Measurements from ENCODE around the gene GSTO2. TPM values are rescaled to one million over a fixed set of nuclear protein-coding genes. Genes with fewer than 3 reads are reported as not detected.

The GSTO2 gene
- total and polyA plus RNA-seq, 2 donors (not counting 1 experiment from before 2014, with no cell fraction given) = 2.9 to 3.1 TPM

- H3K9me3 ChIP-seq (ENCODE audit: control insufficient read depth, insufficient read depth, low read depth, low read length) = no peaks in the 10 kb centered on the region
- no peak overlapping the region for H3K4me3 ChIP-seq (replicated peaks in 1 of 4; ENCODE audit: control extremely low read depth in 1 of 4, insufficient read depth in 1 of 4, low read depth in 3 of 4, low read length in 4 of 4)
- no peak overlapping the region for H3K27ac ChIP-seq (ENCODE audit: insufficient read depth, low read length)
- H3K27me3 ChIP-seq (ENCODE audit: control insufficient read depth, insufficient read depth, low read length) = no peaks in the 10 kb centered on the region
- no peak for TF ChIP-seq CTCF (conservative IDR thresholded peaks at IDR 0.05 in 1 of 2, IDR thresholded peaks at IDR 0.05 in 1 of 2; ENCODE audit: low read depth in 1 of 2, low read length in 2 of 2)
- H3K79me2 ChIP-seq (ENCODE audit: control insufficient read depth, insufficient read depth, low read length) = peaks cover 19% of the 10 kb centered on the region
- DNase-seq (ENCODE audit: low read depth in 2 of 2) = no peak
- no peaks in the 10 kb centered on the region for H3K36me3 ChIP-seq (ENCODE audit: control insufficient read depth, insufficient read depth, low read length)
- no peak overlapping the region for H3K4me2 ChIP-seq (ENCODE audit: extremely low read depth, insufficient read depth, low read length)
- no peak overlapping the region for H2AFZ ChIP-seq (ENCODE audit: low read length)
- H3K9ac ChIP-seq (ENCODE audit: insufficient read depth, low read length) = no peak overlapping the region
- H3K4me1 ChIP-seq (ENCODE audit: control insufficient read depth, extremely low read depth, insufficient read depth, low read length) = peaks cover 5% of the 10 kb centered on the region
- no peaks in the 10 kb centered on the region for H4K20me1 ChIP-seq (ENCODE audit: control insufficient read depth, extremely low read depth, insufficient read depth, low read length)
These were observed 17.5 kb upstream of the GSTO2 start for GRCh38 chr10:104251443-104251842.

DNA sequence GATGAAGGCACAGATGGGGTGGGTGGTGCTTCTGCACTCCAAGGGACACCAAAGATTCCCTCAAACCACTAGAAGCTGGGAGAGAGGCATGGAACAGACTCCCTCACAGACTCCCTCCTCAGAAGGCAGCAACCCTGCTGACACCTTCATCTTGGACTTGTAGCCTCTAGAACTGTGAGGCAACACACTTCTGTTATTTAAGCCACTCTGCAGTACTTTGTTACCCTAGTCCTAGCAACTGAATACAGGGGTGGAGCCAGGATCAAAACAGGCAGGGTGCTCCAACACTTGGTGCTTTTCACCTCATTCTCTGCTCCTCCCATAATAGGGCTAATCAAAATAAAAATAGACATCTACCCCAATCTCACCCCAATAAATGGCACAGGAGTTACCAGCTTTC lies 16.6 kb upstream of the GSTO2 start:
- no peak for DNase-seq (ENCODE audit: low read depth in 2 of 2)
- Histone ChIP-seq H3K9me3 (ENCODE audit: control insufficient read depth, insufficient read depth, low read depth, low read length) (no peaks in the 10 kb centered on the region), H4K20me1 (ENCODE audit: control insufficient read depth, extremely low read depth, insufficient read depth, low read length) (no peaks in the 10 kb centered on the region), H3K27me3 (ENCODE audit: control insufficient read depth, insufficient read depth, low read length) (no peaks in the 10 kb centered on the region), H3K4me2 (ENCODE audit: extremely low read depth, insufficient read depth, low read length) (no peak overlapping the region), H3K9ac (ENCODE audit: insufficient read depth, low read length) (no peak overlapping the region), H3K36me3 (ENCODE audit: control insufficient read depth, insufficient read depth, low read length) (peaks cover under 1% of the 10 kb centered on the region), H3K4me3 (replicated peaks in 1 of 4; ENCODE audit: control extremely low read depth in 1 of 4, insufficient read depth in 1 of 4, low read depth in 3 of 4, low read length in 4 of 4) (no peak overlapping the region), H3K27ac (ENCODE audit: insufficient read depth, low read length) (no peak overlapping the region), H3K79me2 (ENCODE audit: control insufficient read depth, insufficient read depth, low read length) (peaks cover 28% of the 10 kb centered on the region), H3K4me1 (ENCODE audit: control insufficient read depth, extremely low read depth, insufficient read depth, low read length) (peaks cover 5% of the 10 kb centered on the region), H2AFZ (ENCODE audit: low read length) (no peak overlapping the region)
- TF ChIP-seq EZH2 (IDR thresholded peaks at IDR 0.05; ENCODE audit: low read length, missing control alignments) (no peak), CTCF (conservative IDR thresholded peaks at IDR 0.05 in 1 of 2, IDR thresholded peaks at IDR 0.05 in 1 of 2; ENCODE audit: low read depth in 1 of 2, low read length in 2 of 2) (no peak)

GRCh38 chr10:104253106-104253505 lies 15.9 kb upstream of the GSTO2 start:
- Histone ChIP-seq H3K4me1 (ENCODE audit: control insufficient read depth, extremely low read depth, insufficient read depth, low read length) (peaks cover 5% of the 10 kb centered on the region), H3K27me3 (ENCODE audit: control insufficient read depth, insufficient read depth, low read length) (no peaks in the 10 kb centered on the region), H2AFZ (ENCODE audit: low read length) (no peak overlapping the region), H3K36me3 (ENCODE audit: control insufficient read depth, insufficient read depth, low read length) (peaks cover 1% of the 10 kb centered on the region), H3K9ac (ENCODE audit: insufficient read depth, low read length) (no peak overlapping the region), H3K4me2 (ENCODE audit: extremely low read depth, insufficient read depth, low read length) (no peak overlapping the region), H3K27ac (ENCODE audit: insufficient read depth, low read length) (no peak overlapping the region), H3K79me2 (ENCODE audit: control insufficient read depth, insufficient read depth, low read length) (peaks cover 36% of the 10 kb centered on the region), H3K9me3 (ENCODE audit: control insufficient read depth, insufficient read depth, low read depth, low read length) (no peaks in the 10 kb centered on the region), H4K20me1 (ENCODE audit: control insufficient read depth, extremely low read depth, insufficient read depth, low read length) (no peaks in the 10 kb centered on the region), H3K4me3 (replicated peaks in 1 of 4; ENCODE audit: control extremely low read depth in 1 of 4, insufficient read depth in 1 of 4, low read depth in 3 of 4, low read length in 4 of 4) (no peak overlapping the region)
- no peak for DNase-seq (ENCODE audit: low read depth in 2 of 2)
- TF ChIP-seq EZH2 (IDR thresholded peaks at IDR 0.05; ENCODE audit: low read length, missing control alignments) (no peak), CTCF (conservative IDR thresholded peaks at IDR 0.05 in 1 of 2, IDR thresholded peaks at IDR 0.05 in 1 of 2; ENCODE audit: low read depth in 1 of 2, low read length in 2 of 2) (no peak)

All from fibroblast of lung (primary cell).